Smooth muscle cell of trachea (primary cell): ENCODE measurements around the gene KRTAP19-5. TPM values are rescaled to one million over a fixed set of nuclear protein-coding genes. Genes with fewer than 3 reads are reported as not detected.

Experiments used
- total RNA-seq: library from RNA; depleted of rRNA; stranded (reverse); fragments of >200 nt; gene quantifications from 2 replicates; pipeline ENCODE4 v1.2.1, GENCODE V29; 2014

Gene KRTAP19-5
- total RNA-seq: not detected in 2 replicates

GRCh38 chr21:30502041-30502440 is at the start of gene KRTAP19-5:
Gene KRTAP19-5 (minus strand): TSS chr21:30502141. CDS start chr21:30502090, 51 bp downstream.

GRCh38 chr21:30541764-30542163 is 39.8 kb upstream of the KRTAP19-5 start, which contains the start of gene KRTAP19-6:
Gene KRTAP19-6 (minus strand): TSS chr21:30541864. CDS start chr21:30541833, 31 bp downstream.

GRCh38 chr21:30497065-30497464 is 4.9 kb downstream of the KRTAP19-5 start, which contains the start of gene KRTAP19-4:
Gene KRTAP19-4 (minus strand): TSS chr21:30497165. CDS start chr21:30497110, 55 bp downstream.

GRCh38 chr21:30491963-30492428 is 9.9 kb downstream of the KRTAP19-5 start, which contains the start of gene KRTAP19-3:
Gene KRTAP19-3 (minus strand): TSS chr21:30492013. CDS start chr21:30491957, 56 bp downstream.

GRCh38 chr21:30487336-30487735 is 14.6 kb downstream of the KRTAP19-5 start, which contains the start of gene KRTAP19-2:
Gene KRTAP19-2 (minus strand): TSS chr21:30487436. CDS start chr21:30487348, 88 bp downstream.

GRCh38 chr21:30480145-30480544 is 21.8 kb downstream of the KRTAP19-5 start, which contains the start of gene KRTAP19-1:
Gene KRTAP19-1 (minus strand): TSS chr21:30480367. CDS start chr21:30480317, 50 bp downstream.

Other genes with a start within 250 kb of the KRTAP19-5 start
- not detected in 2 replicates for gene KRTAP24-1, start 219.2 kb downstream of the KRTAP19-5 start, total RNA-seq
- gene KRTAP25-1, start 212.6 kb downstream of the KRTAP19-5 start, total RNA-seq: not detected in 2 replicates
- gene KRTAP26-1, start 181.8 kb downstream of the KRTAP19-5 start, total RNA-seq: not detected in 2 replicates
- not detected in 2 replicates for gene KRTAP27-1, start 164.4 kb downstream of the KRTAP19-5 start, total RNA-seq
- not detected in 2 replicates for gene KRTAP23-1, start 153.5 kb downstream of the KRTAP19-5 start, total RNA-seq
- not detected in 2 replicates for gene KRTAP13-2, start 129.9 kb downstream of the KRTAP19-5 start, total RNA-seq
- not detected in 2 replicates for gene KRTAP13-1, start 106.1 kb downstream of the KRTAP19-5 start, total RNA-seq
- not detected in 2 replicates for gene KRTAP13-3, start 76.2 kb downstream of the KRTAP19-5 start, total RNA-seq
- not detected in 2 replicates for gene KRTAP13-4, start 71.9 kb downstream of the KRTAP19-5 start, total RNA-seq
- not detected in 2 replicates for gene KRTAP15-1, start 61.9 kb downstream of the KRTAP19-5 start, total RNA-seq
- gene KRTAP19-1, start 21.8 kb downstream of the KRTAP19-5 start, total RNA-seq: not detected in 2 replicates
- not detected in 2 replicates for gene KRTAP19-2, start 14.7 kb downstream of the KRTAP19-5 start, total RNA-seq
- gene KRTAP19-3, start 10.1 kb downstream of the KRTAP19-5 start, total RNA-seq: not detected in 2 replicates
- not detected in 2 replicates for gene KRTAP19-4, start 5.0 kb downstream of the KRTAP19-5 start, total RNA-seq
- not detected in 2 replicates for gene KRTAP19-6, start 39.7 kb upstream of the KRTAP19-5 start, total RNA-seq
- not detected in 2 replicates for gene KRTAP19-7, start 59.2 kb upstream of the KRTAP19-5 start, total RNA-seq
- not detected in 2 replicates for gene KRTAP22-2, start 88.3 kb upstream of the KRTAP19-5 start, total RNA-seq
- gene KRTAP6-3, start 90.3 kb upstream of the KRTAP19-5 start, total RNA-seq: not detected in 2 replicates
- gene KRTAP6-2, start 96.8 kb upstream of the KRTAP19-5 start, total RNA-seq: not detected in 2 replicates
- not detected in 2 replicates for gene KRTAP22-1, start 98.9 kb upstream of the KRTAP19-5 start, total RNA-seq
- gene KRTAP6-1, start 111.8 kb upstream of the KRTAP19-5 start, total RNA-seq: not detected in 2 replicates
- not detected in 2 replicates for gene KRTAP20-1, start 114.3 kb upstream of the KRTAP19-5 start, total RNA-seq
- gene KRTAP20-4, start 118.5 kb upstream of the KRTAP19-5 start, total RNA-seq: not detected in 2 replicates
- not detected in 2 replicates for gene KRTAP20-2, start 133.1 kb upstream of the KRTAP19-5 start, total RNA-seq
- gene KRTAP20-3, start 140.7 kb upstream of the KRTAP19-5 start, total RNA-seq: not detected in 2 replicates
- not detected in 2 replicates for gene KRTAP21-3, start 216.6 kb upstream of the KRTAP19-5 start, total RNA-seq
- not detected in 2 replicates for gene KRTAP21-2, start 245.1 kb upstream of the KRTAP19-5 start, total RNA-seq